Measurements from ENCODE around the gene PAFAH1B2. TPM values are rescaled to one million over a fixed set of nuclear protein-coding genes. Genes with fewer than 3 reads are reported as not detected.
"Not testable (repeated sequence)": the region's sequence is repeated elsewhere in the genome, so short reads cannot be mapped to it uniquely, and the experiment has no call there.

The PAFAH1B2 gene
- total RNA-seq, 2 experiments from 2014 or later = 67.5 to 67.6 TPM

DNA sequence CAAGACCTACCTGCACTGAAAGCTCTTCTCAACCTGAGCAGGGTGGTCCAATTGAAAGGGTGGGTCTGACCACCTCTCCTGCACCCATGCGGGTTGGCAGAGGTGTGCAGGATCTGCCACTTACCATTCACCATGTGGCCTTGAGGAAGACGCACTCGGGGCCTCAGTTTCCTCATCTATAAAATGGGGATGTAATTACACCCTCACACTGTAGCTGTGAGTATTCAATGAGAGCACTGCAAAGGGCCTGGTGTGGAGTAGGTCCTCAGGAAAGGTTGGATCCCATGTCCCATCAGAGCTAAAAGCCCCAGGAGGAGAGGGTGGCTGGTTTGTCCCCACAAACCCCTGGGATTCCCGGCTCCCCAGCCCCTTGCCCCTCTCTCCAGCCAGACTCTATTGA is 54.5 kb downstream of the PAFAH1B2 start:
- Mint-ChIP-seq H3K27me3 (no peaks in the 10 kb centered on the region), H3K4me1 (no peaks in the 10 kb centered on the region), H3K36me3 (peaks cover 5% of the 10 kb centered on the region), H3K9me3 (no peaks in the 10 kb centered on the region), H3K27ac (no peak overlapping the region), H3K4me3 (no peak overlapping the region)
- no peak for DNase-seq

DNA sequence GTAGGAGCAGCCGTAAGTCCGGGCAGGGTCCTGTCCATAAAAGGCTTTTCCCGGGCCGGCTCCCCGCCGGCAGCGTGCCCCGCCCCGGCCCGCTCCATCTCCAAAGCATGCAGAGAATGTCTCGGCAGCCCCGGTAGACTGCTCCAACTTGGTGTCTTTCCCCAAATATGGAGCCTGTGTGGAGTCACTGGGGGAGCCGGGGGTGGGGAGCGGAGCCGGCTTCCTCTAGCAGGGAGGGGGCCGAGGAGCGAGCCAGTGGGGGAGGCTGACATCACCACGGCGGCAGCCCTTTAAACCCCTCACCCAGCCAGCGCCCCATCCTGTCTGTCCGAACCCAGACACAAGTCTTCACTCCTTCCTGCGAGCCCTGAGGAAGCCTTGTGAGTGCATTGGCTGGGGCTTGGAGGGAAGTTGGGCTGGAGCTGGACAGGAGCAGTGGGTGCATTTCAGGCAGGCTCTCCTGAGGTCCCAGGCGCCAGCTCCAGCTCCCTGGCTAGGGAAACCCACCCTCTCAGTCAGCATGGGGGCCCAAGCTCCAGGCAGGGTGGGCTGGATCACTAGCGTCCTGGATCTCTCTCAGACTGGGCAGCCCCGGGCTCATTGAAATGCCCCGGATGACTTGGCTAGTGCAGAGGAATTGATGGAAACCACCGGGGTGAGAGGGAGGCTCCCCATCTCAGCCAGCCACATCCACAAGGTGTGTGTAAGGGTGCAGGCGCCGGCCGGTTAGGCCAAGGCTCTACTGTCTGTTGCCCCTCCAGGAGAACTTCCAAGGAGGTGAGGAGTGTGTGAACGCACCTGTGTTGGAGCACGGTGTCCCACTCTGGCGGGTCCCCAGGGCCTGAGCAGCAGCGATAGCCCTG is 55.2 kb downstream of the PAFAH1B2 start, which contains the start of gene TAGLN:
Gene TAGLN (plus strand): TSS at position 318 of the 863 bp plus-strand sequence. CDS start 3,644 bp downstream, outside the sequence.
- H3K9me3 Mint-ChIP-seq = no peaks in the 10 kb centered on the region
- H3K4me1 Mint-ChIP-seq = no peaks in the 10 kb centered on the region
- H3K27ac Mint-ChIP-seq = no peak within 1 kb of the TSS
- no peak within 1 kb of the TSS for H3K4me3 Mint-ChIP-seq
- H3K36me3 Mint-ChIP-seq = peaks cover 6% of the 10 kb centered on the region
- no peaks in the 10 kb centered on the region for H3K27me3 Mint-ChIP-seq
- no peak for DNase-seq

DNA sequence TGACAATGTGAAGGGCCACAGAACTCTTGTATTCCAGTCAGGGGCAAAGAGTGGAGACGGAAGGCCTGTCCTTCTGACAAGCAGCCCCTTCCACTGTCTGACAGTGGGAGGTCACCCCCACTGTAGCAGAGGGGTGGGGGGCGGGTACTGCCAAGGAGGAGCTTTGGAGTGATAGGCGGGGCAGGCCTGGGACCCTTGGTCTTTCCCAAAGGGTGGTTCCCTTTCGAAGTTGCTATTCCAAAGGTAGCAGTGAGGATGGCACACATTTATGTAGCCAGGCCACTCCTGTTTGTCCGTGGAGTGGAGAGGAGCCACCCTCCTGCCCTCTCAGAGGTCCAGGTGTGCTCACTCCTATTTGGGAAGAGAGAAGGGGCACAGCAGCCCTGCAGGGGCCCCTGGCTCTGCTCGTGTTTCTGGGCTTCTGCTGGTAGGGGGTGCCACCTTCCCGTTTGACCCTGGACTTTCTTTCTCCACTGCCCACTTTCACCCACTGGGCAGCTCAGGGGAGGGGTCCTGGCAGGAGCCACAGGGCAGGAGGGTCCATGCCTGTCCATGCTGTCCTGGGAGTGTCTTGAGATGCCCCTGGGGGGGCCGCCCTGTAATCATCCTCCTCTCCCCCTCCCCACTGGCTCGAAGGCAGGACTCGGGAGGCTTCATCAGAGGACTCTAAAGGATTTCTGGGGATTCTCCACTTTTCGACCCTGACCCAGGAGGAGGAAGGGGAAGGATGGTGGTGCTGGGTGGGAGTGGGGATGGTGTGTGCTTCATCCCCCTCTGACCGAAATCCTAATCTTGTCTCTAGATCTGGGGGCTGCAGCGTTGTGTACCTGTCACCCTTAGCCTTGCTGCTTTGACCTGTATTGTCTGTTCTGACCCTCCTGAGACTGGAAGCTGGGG is 56.1 kb downstream of the PAFAH1B2 start:
- Mint-ChIP-seq H3K36me3 (peaks cover 7% of the 10 kb centered on the region), H3K4me3 (no peak overlapping the region), H3K27ac (no peak overlapping the region), H3K4me1 (peaks cover 2% of the 10 kb centered on the region), H3K27me3 (no peaks in the 10 kb centered on the region), H3K9me3 (no peaks in the 10 kb centered on the region)
- DNase-seq = no peak

DNA sequence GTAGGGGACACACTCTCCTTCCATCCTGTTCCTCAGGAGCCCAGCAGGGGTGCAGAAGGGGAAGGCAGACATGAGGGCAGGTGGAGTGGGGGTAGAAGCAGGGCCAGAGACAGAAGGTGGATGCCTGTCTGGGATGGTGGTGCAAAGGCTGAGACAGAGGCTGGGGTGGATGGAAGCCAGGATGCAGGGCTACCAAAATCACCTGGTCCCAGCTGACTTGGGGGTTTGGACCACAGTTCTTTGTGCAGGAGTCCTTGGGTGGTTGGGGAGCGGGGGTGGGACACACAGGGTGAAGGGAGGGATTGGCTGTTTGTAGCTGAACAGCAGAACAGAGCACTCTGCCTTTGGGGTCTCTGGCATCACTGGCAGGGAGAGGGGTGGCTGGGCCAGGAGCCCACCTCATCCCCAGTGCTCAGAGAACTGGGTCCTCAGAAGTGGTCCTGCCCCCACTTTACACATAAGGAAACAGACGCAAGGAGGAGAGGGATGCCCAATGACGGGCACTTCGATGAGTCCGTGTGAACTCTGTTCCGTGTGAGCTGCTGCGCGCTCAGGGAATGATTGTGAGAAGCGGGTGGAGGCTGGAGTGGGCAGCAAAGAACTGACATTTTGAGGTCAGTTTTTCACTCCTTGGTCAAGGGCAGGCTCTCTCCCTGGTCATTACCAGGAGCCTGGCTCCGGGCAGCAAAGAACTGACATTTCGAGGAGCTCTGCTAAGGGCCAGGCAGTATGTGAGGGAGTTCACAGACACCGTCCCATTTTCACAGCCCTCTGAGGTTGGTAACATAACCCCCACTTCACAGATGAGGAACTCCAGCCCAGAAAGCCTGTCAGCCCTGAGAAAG is 56.9 kb downstream of the PAFAH1B2 start:
- no peak overlapping the region for H3K4me3 Mint-ChIP-seq
- no peaks in the 10 kb centered on the region for H3K9me3 Mint-ChIP-seq
- H3K27ac Mint-ChIP-seq = no peak overlapping the region
- H3K36me3 Mint-ChIP-seq = peaks cover 5% of the 10 kb centered on the region
- no peak for DNase-seq
- H3K27me3 Mint-ChIP-seq = no peaks in the 10 kb centered on the region
- H3K4me1 Mint-ChIP-seq = peaks cover 2% of the 10 kb centered on the region

- H3K36me3 Mint-ChIP-seq = peaks cover 5% of the 10 kb centered on the region
- no peaks in the 10 kb centered on the region for H3K27me3 Mint-ChIP-seq
- peaks cover 2% of the 10 kb centered on the region for H3K4me1 Mint-ChIP-seq
- H3K27ac Mint-ChIP-seq = no peak overlapping the region
- DNase-seq = no peak
- H3K9me3 Mint-ChIP-seq = no peaks in the 10 kb centered on the region
- no peak overlapping the region for H3K4me3 Mint-ChIP-seq
Observed at GRCh38 chr11:117201658-117202305, 57.7 kb downstream of the PAFAH1B2 start.

DNA sequence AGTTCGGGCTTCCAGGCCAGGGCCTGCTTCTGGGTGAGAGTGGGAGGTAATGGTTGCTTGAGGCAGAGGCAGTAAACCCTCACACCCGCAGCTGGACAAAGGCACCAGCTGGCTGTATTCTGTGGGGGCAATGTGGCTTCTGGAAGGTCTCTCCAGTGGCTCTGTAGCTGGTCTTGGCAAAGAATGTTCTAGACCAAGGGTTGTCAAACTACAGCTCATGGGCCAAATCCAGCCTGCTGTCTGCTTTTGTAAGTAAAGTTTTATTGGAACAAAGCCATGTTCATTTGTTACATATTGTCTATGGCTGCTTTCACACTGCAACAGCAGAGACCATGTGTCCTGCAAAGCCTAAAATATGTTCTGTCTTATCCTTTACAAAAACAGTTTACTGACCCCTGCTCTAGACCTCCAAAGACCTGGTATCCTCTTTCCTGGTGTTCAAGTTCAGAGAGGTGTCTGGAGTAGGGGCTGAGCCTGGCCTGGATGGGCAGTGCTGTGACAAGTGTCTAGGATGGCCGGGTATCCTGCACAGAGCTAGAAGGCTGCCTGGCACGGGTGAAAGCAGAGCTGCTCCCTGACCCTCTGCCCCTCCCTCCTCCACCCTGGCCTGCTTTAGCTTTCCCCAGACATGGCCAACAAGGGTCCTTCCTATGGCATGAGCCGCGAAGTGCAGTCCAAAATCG is 58.4 kb downstream of the PAFAH1B2 start:
- Mint-ChIP-seq H3K36me3 (peaks cover 5% of the 10 kb centered on the region), H3K27me3 (no peaks in the 10 kb centered on the region), H3K4me1 (peaks cover 2% of the 10 kb centered on the region), H3K27ac (no peak overlapping the region), H3K4me3 (no peak overlapping the region), H3K9me3 (no peaks in the 10 kb centered on the region)
- DNase-seq = no peak

- Mint-ChIP-seq H3K4me3 (no peak overlapping the region), H3K27ac (no peak overlapping the region), H3K27me3 (no peaks in the 10 kb centered on the region), H3K4me1 (peaks cover 2% of the 10 kb centered on the region), H3K36me3 (peaks cover 5% of the 10 kb centered on the region), H3K9me3 (no peaks in the 10 kb centered on the region)
- DNase-seq = no peak
Observed at GRCh38 chr11:117203069-117203407, 59.0 kb downstream of the PAFAH1B2 start.

GRCh38 chr11:117204283-117205080 is 60.4 kb downstream of the PAFAH1B2 start:
- peaks cover 5% of the 10 kb centered on the region for H3K36me3 Mint-ChIP-seq
- H3K27ac Mint-ChIP-seq = no peak overlapping the region
- H3K27me3 Mint-ChIP-seq = no peaks in the 10 kb centered on the region
- no peaks in the 10 kb centered on the region for H3K9me3 Mint-ChIP-seq
- peaks cover 2% of the 10 kb centered on the region for H3K4me1 Mint-ChIP-seq
- no peak for DNase-seq
- H3K4me3 Mint-ChIP-seq = no peak overlapping the region

GRCh38 chr11:117205211-117205818 is 61.2 kb downstream of the PAFAH1B2 start:
- Mint-ChIP-seq H3K4me3 (no peak overlapping the region), H3K27me3 (no peaks in the 10 kb centered on the region), H3K36me3 (peaks cover 9% of the 10 kb centered on the region), H3K4me1 (peaks cover 2% of the 10 kb centered on the region), H3K9me3 (no peaks in the 10 kb centered on the region), H3K27ac (no peak overlapping the region)
- no peak for DNase-seq

DNA sequence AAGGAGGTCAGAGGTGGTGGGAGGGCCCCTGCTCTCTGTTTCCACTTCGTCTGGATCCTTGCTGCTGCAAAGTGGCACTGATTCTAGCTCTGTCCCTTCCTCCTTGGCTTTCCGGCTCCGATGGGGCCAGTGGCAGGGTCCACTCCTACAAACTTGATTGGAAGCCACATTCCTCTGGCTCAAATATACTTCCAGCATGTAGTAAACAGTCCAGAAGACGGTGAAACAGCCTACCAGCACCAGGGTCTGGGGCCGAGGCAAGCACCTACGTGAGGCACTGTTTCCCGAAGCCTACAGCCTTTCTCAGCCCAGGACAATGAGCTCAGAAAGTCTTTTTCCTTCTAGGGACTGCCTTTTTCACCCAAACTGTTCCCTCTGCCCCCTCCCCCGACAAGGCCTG is 62.0 kb downstream of the PAFAH1B2 start:
- H3K27ac Mint-ChIP-seq, H3K27me3 Mint-ChIP-seq, DNase-seq, H3K4me3 Mint-ChIP-seq, H3K4me1 Mint-ChIP-seq, H3K36me3 Mint-ChIP-seq, H3K9me3 Mint-ChIP-seq: not testable (repeated sequence)

DNA sequence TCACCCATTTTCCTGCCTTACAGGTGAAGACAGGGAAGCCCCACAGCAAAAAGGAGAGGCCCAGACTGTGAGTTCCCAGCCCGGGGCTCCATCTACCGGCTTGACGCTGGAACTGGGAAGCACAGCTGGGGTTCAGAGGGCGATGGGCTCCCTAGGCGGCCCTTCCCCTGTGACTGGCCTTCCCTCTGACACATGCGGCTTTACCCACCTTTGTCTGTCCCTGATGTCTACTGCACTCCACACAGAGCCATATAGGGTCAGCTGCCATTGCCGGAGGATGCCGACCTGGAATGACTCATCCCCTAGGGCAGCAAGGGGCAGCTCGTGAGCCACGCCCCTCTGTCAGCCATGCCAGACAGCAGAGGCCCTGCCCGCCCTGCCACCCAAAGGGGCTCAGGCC is 62.8 kb downstream of the PAFAH1B2 start:
- H3K27ac Mint-ChIP-seq, H3K9me3 Mint-ChIP-seq, H3K4me3 Mint-ChIP-seq, DNase-seq, H3K27me3 Mint-ChIP-seq, H3K4me1 Mint-ChIP-seq: not testable (repeated sequence)
- H3K36me3 Mint-ChIP-seq = peaks cover 12% of the 10 kb centered on the region

DNA sequence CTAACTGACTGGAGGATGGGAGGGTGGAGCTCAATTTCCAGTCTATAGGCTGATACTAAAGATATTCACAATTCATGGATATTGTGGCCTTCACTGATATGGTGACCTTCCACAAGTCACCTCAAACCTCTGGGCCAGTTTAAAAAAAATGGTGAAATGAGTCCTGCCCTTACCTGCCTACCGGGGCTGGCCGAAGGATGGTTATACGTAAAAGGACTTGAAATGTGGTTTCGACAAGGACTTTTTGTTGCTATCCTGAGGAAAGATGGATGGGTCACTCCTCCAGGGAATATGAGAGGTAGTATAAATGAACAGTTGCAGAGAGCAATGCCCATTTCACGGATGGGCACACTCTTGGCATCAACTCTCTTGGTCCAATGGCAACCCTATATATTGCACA is 63.4 kb downstream of the PAFAH1B2 start:
- not testable (repeated sequence) for H3K4me3 Mint-ChIP-seq, H3K27me3 Mint-ChIP-seq, H3K27ac Mint-ChIP-seq, DNase-seq, H3K4me1 Mint-ChIP-seq, H3K9me3 Mint-ChIP-seq
- H3K36me3 Mint-ChIP-seq = peaks cover 12% of the 10 kb centered on the region

- H3K27me3 Mint-ChIP-seq, H3K4me3 Mint-ChIP-seq, H3K4me1 Mint-ChIP-seq, DNase-seq, H3K27ac Mint-ChIP-seq, H3K9me3 Mint-ChIP-seq: not testable (repeated sequence)
- H3K36me3 Mint-ChIP-seq = peaks cover 18% of the 10 kb centered on the region
Observed at GRCh38 chr11:117208710-117209109, 64.6 kb downstream of the PAFAH1B2 start.

All from activated naive CD8-positive, alpha-beta T cell treated with anti-CD3 and anti-CD28 coated beads for 36 hours (primary cell).